ENCODE data around the gene SVIL. TPM values are rescaled to one million over a fixed set of nuclear protein-coding genes. Genes with fewer than 3 reads are reported as not detected.
"Not testable (repeated sequence)": the region's sequence is repeated elsewhere in the genome, so short reads cannot be mapped to it uniquely, and the experiment has no call there.

The SVIL gene
- polyA plus RNA-seq, 4 donors, result 39.4 to 44.2 (median 43.6) TPM

- DNase-seq (ENCODE audit: low read depth in 4 of 4, low spot score in 3 of 4), result no peak
These were observed 27.2 kb downstream of the SVIL start for GRCh38 chr10:29607576-29607975.

GRCh38 chr10:29606693-29607092, 28.1 kb downstream of the SVIL start:
- not testable (repeated sequence) for DNase-seq (ENCODE audit: low read depth in 4 of 4, low spot score in 3 of 4)

GRCh38 chr10:29604291-29604825, 30.4 kb downstream of the SVIL start:
- DNase-seq (ENCODE audit: low read depth in 4 of 4, low spot score in 3 of 4), result no peak

- no peak for DNase-seq (ENCODE audit: low read depth in 4 of 4, low spot score in 3 of 4)
These were observed 31.4 kb downstream of the SVIL start for GRCh38 chr10:29603223-29603896.

- DNase-seq (ENCODE audit: low read depth in 4 of 4, low spot score in 3 of 4), result no peak
These were observed 34.0 kb downstream of the SVIL start for GRCh38 chr10:29600821-29601220.

GRCh38 chr10:29600067-29600466, 34.7 kb downstream of the SVIL start:
- no peak for DNase-seq (ENCODE audit: low read depth in 4 of 4, low spot score in 3 of 4)

- no peak for DNase-seq (ENCODE audit: low read depth in 4 of 4, low spot score in 3 of 4)
These were observed 35.9 kb downstream of the SVIL start for GRCh38 chr10:29598851-29599311.

- DNase-seq (ENCODE audit: low read depth in 4 of 4, low spot score in 3 of 4), result no peak
These were observed 37.9 kb downstream of the SVIL start for GRCh38 chr10:29596826-29597225.

GRCh38 chr10:29596356-29596755, 38.4 kb downstream of the SVIL start:
- DNase-seq (ENCODE audit: low read depth in 4 of 4, low spot score in 3 of 4), result no peak

GRCh38 chr10:29595636-29596225, 39.0 kb downstream of the SVIL start:
- no peak for DNase-seq (ENCODE audit: low read depth in 4 of 4, low spot score in 3 of 4)

- DNase-seq (ENCODE audit: low read depth in 4 of 4, low spot score in 3 of 4), result no peak
These were observed 39.6 kb downstream of the SVIL start for GRCh38 chr10:29595146-29595545.

GRCh38 chr10:29591651-29591968, 43.2 kb downstream of the SVIL start:
- no peak for DNase-seq (ENCODE audit: low read depth in 4 of 4, low spot score in 3 of 4)

- no peak for DNase-seq (ENCODE audit: low read depth in 4 of 4, low spot score in 3 of 4)
These were observed 43.7 kb downstream of the SVIL start for GRCh38 chr10:29590915-29591650.

GRCh38 chr10:29588629-29589421, 45.9 kb downstream of the SVIL start:
- no peak for DNase-seq (ENCODE audit: low read depth in 4 of 4, low spot score in 3 of 4)

GRCh38 chr10:29587750-29588628, 46.8 kb downstream of the SVIL start:
- DNase-seq (ENCODE audit: low read depth in 4 of 4, low spot score in 3 of 4), result not testable (repeated sequence)

- not testable (repeated sequence) for DNase-seq (ENCODE audit: low read depth in 4 of 4, low spot score in 3 of 4)
These were observed 47.5 kb downstream of the SVIL start for GRCh38 chr10:29587102-29587749.

- no peak for DNase-seq (ENCODE audit: low read depth in 4 of 4, low spot score in 3 of 4)
These were observed 48.3 kb downstream of the SVIL start for GRCh38 chr10:29586509-29586908.

GRCh38 chr10:29585488-29585976, 49.2 kb downstream of the SVIL start:
- DNase-seq (ENCODE audit: low read depth in 4 of 4, low spot score in 3 of 4), result no peak

GRCh38 chr10:29584436-29584835, 50.3 kb downstream of the SVIL start:
- DNase-seq (ENCODE audit: low read depth in 4 of 4, low spot score in 3 of 4), result no peak

Measured in left renal pelvis (tissue), 4 donors.